Measurements from ENCODE around the gene HINT2.

Gene HINT2

DNA sequence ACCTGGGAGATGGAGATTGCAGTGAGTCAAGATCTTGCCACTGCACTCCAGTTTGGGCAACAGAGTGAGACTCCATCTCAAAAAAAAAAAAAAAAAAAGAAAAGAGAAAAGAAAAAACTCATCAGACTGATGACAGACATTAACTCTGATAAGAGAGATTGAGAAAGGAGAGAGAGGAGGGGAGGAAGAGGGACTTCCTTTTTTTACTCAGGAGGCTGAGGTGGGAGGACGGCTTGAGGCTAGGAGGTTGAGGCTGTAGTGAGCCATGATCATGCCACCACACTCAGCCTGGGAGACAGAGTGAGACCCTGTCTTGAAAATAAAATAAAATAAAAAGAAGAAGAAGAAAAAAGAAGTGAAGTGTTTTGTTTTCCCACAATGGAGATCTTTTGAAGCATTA is 51.0 kb downstream of the HINT2 start:
- no peak overlapping the region for H3K4me3 ChIP-seq (ENCODE audit: low read depth, low read length)
- TF ChIP-seq, protein P1, sequence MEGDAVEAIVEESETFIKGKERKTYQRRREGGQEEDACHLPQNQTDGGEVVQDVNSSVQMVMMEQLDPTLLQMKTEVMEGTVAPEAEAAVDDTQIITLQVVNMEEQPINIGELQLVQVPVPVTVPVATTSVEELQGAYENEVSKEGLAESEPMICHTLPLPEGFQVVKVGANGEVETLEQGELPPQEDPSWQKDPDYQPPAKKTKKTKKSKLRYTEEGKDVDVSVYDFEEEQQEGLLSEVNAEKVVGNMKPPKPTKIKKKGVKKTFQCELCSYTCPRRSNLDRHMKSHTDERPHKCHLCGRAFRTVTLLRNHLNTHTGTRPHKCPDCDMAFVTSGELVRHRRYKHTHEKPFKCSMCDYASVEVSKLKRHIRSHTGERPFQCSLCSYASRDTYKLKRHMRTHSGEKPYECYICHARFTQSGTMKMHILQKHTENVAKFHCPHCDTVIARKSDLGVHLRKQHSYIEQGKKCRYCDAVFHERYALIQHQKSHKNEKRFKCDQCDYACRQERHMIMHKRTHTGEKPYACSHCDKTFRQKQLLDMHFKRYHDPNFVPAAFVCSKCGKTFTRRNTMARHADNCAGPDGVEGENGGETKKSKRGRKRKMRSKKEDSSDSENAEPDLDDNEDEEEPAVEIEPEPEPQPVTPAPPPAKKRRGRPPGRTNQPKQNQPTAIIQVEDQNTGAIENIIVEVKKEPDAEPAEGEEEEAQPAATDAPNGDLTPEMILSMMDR (IDR thresholded peaks at IDR 0.05; ENCODE audit: low read depth, low read length) = no peak

DNA sequence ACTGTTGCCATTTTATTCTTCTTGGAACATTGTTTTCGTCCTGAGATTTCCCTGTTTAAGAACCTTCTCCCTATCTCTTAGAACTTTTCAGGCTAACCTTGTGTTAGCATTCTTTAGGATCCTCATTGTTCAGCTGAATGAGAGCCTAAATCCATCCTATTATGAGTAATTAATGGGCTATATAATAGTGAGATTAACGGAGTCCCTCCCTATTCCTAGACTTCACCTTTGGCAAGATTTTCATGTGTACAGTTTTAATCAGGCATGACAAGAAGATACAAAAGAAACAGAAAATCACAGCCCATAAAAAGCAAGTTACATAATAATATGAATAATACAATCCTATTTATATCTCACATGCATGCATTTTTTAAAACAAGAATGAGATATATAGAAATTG is 51.7 kb downstream of the HINT2 start:
- no peak overlapping the region for H3K4me3 ChIP-seq (ENCODE audit: low read depth, low read length)
- TF ChIP-seq, protein P1 (IDR thresholded peaks at IDR 0.05; ENCODE audit: low read depth, low read length) = no peak

Measured in WI38 (cell line).